Heart left ventricle (tissue), 13 donors: ENCODE measurements around the gene APLP2.

ENCODE experiments used
- POLR2A ChIP-seq, 2 donors: fragments of 450-650 bp; IDR thresholded peaks; one replicate each; pipeline ENCODE4 v1.6.1; 2017; ENCODE audit warnings: antibody characterized with exemption in 2 of 2, mild to moderate bottlenecking in 2 of 2, moderate library complexity in 2 of 2
- TF ChIP-seq, protein P1 (sequence below), 12 donors: fragments of 200-600 bp; sonication (generic) in 4 of 12; IDR thresholded peaks; one replicate each; pipeline versions ENCODE4 v1.5.0 to v1.8.0; 2018 to 2022; ENCODE audit warnings: antibody characterized with exemption in 12 of 12, mild to moderate bottlenecking in 5 of 12
- donor health status: ischemic (EF 13 %, LVEDD 7.1; RV severe dilation, severe dysfunction).
- donor health status: DM: no; HTN: yes; CAD: no.
- donor health status: DM: no; HTN: no; CAD: no.
- donor health status: ischemic (EF 25% LVEDD 6.9; RV normal size, moderate dysfunction).
- donor health status: ischemic (EF 25% LVEDD 5.7; RV mildly dilated, moderate dysfunction).
- donor health status: ischemic (EF 35%, LVEDD 5.7; RV mildly dilated, moderate dysfunction).
- donor health status: nonischemic (EF 11% LVEDD 7.7; RV severe dilation, severe dysfunction).
- donor health status: DM: yes; HTN: yes; CAD: no.
- donor health status: PGD.
- donor health status: ischemic (EF 29% LVEDD 5.4; RV normal size, mild dysfunction).
- donor health status: nonischemic (EF 23%, LVEDD 6.1; RV moderate dilation, normal function).

DNA sequence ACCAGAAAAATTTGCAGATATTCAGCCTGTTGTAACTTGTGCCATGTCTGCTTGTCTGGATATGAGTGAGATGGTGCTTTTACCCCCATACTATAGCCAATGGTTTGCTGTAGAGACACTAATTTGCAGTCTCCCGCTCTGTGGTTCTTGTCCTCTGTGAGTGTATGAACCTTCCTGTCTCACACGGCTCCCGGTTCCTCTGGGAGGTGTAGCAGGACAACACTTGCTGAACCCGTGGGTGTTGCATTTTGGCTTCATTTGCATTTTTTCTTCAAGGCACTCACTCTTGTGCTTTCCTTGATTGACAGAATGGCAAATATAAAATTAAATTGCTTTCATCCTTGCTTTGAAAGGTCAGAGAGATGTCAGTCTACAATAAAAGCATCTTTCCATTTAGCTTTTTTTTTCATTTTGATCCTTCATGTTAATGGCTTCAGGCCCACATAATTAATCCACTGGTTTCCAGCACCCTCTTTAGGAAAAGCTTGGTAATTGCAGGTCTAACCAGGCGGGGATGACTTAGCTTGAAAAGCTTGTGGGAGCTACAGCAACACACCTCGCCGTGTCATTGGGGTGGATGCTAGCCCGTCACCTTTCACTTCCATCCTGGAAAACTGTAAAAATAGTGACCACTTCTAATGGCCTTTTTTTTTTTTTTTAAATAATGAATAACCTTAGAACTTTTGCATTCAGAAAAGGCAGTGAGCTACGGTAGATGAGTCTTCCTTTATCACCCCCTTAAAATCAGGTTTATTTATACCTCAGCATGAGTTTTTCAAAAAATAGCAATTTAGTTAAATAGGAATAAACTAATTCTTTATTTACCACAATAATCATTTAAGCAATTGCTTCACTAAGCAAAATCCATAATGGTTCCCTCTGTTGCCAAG, 62.5 kb downstream of the APLP2 start:
- TF ChIP-seq, protein P1, sequence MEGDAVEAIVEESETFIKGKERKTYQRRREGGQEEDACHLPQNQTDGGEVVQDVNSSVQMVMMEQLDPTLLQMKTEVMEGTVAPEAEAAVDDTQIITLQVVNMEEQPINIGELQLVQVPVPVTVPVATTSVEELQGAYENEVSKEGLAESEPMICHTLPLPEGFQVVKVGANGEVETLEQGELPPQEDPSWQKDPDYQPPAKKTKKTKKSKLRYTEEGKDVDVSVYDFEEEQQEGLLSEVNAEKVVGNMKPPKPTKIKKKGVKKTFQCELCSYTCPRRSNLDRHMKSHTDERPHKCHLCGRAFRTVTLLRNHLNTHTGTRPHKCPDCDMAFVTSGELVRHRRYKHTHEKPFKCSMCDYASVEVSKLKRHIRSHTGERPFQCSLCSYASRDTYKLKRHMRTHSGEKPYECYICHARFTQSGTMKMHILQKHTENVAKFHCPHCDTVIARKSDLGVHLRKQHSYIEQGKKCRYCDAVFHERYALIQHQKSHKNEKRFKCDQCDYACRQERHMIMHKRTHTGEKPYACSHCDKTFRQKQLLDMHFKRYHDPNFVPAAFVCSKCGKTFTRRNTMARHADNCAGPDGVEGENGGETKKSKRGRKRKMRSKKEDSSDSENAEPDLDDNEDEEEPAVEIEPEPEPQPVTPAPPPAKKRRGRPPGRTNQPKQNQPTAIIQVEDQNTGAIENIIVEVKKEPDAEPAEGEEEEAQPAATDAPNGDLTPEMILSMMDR (IDR thresholded peaks at IDR 0.05), result peak; percentile 73 to 89 (median 83)
- no peak for TF ChIP-seq POLR2A (IDR thresholded peaks at IDR 0.05)
